Esophagus squamous epithelium (tissue), 4 donors: Measurements from ENCODE around the gene GPR158.

Experiments used
- CTCF ChIP-seq, 6 experiments: fragments of 450-650 bp in 4 of 6; fragments of 200-600 bp in 2 of 6; sonication (generic) in 2 of 6; IDR thresholded peaks; one replicate each; pipeline ENCODE4 v1.5.1; 2016 to 2019; ENCODE audit warnings: antibody characterized with exemption in 6 of 6, mild to moderate bottlenecking in 4 of 6, moderate library complexity in 4 of 6
- POLR2A ChIP-seq, 4 donors: fragments of 450-650 bp; IDR thresholded peaks; one replicate each; pipeline ENCODE4 v1.6.1; 2017; ENCODE audit warnings: antibody characterized with exemption in 4 of 4, mild to moderate bottlenecking in 4 of 4, moderate library complexity in 3 of 4

GRCh38 chr10:25557136-25557535, 382.3 kb downstream of the GPR158 start:
- TF ChIP-seq CTCF (IDR thresholded peaks at IDR 0.05) (no peak), POLR2A (IDR thresholded peaks at IDR 0.05) (no peak)
